ENCODE measurements around the gene SHKBP1.

GRCh38 chr19:40605216-40605971, 28.7 kb downstream of the SHKBP1 start:
- peak; percentile 28 for TF ChIP-seq CTCF (IDR thresholded peaks at IDR 0.05; ENCODE audit: borderline replicate concordance, extremely low read depth, low read length, poor library complexity, severe bottlenecking)
- no peak for TF ChIP-seq EZH2 (IDR thresholded peaks at IDR 0.05; ENCODE audit: borderline replicate concordance, low read depth, low read length, severe bottlenecking)

Measured in DND-41 (cell line).